DND-41 (cell line): Measurements from ENCODE around the gene NUP188.
"Not testable (repeated sequence)": the region's sequence is repeated elsewhere in the genome, so short reads cannot be mapped to it uniquely, and the experiment has no call there.

Experiments used
- ATAC-seq: fragments of 200-7000 bp; cut with Tn5 transposase; 3 replicates; pipeline ENCODE4 v1.9.1; 2021; ENCODE audit warnings: low read depth; ENCODE audit not compliant: insufficient read depth
- DNase-seq: peaks from one replicate; pipeline ENCODE4 v3.0.0-alpha.2; 2020
- H2AFZ ChIP-seq: 2 replicates; pipeline ENCODE4 v1.6.0; 2012; ENCODE audit warnings: low read depth, low read length
- H3K27ac ChIP-seq: 2 replicates; pipeline ENCODE4 v1.5.1; 2012; ENCODE audit warnings: low read length, inconsistent platforms
- H3K27me3 ChIP-seq: fragments of 200-600 bp; sonication (generic); 2 replicates; pipeline ENCODE4 v1.6.0; 2012; ENCODE audit warnings: low read length, mild to moderate bottlenecking, inconsistent platforms; ENCODE audit not compliant: insufficient read depth, poor library complexity
- H3K36me3 ChIP-seq: 2 replicates; pipeline ENCODE4 v1.5.1; 2012; ENCODE audit warnings: low read length, inconsistent platforms; ENCODE audit not compliant: insufficient read depth
- H3K4me1 ChIP-seq: 2 replicates; pipeline ENCODE4 v1.5.1; 2012; ENCODE audit warnings: mild to moderate bottlenecking, low read length; ENCODE audit not compliant: insufficient read depth
- H3K4me2 ChIP-seq: 2 replicates; pipeline ENCODE4 v1.6.0; 2012; ENCODE audit warnings: mild to moderate bottlenecking, moderate library complexity, low read length, inconsistent platforms; ENCODE audit not compliant: insufficient read depth
- H3K4me3 ChIP-seq, 2 experiments: fragments of 200-600 bp in 1 of 2; shearing (Covaris generic) in 1 of 2; 2 replicates each; pipeline ENCODE4 v1.5.1; 2012 to 2016; ENCODE audit warnings: inconsistent platforms in 2 of 2, low read length in 2 of 2, mild to moderate bottlenecking in 2 of 2, low read depth in 1 of 2, moderate library complexity in 1 of 2
- H3K79me2 ChIP-seq: 2 replicates; pipeline ENCODE4 v1.6.0; 2012; ENCODE audit warnings: low read length, inconsistent platforms; ENCODE audit not compliant: insufficient read depth
- H3K9ac ChIP-seq: 2 replicates; pipeline ENCODE4 v1.6.0; 2012; ENCODE audit warnings: low read depth, mild to moderate bottlenecking, inconsistent platforms, low read length, moderate library complexity
- H3K9me3 ChIP-seq: 2 replicates; pipeline ENCODE4 v1.5.1; 2012; ENCODE audit warnings: low read length, moderate library complexity, mild to moderate bottlenecking, inconsistent platforms; ENCODE audit not compliant: insufficient read depth, severe bottlenecking
- H4K20me1 ChIP-seq: 2 replicates; pipeline ENCODE4 v1.6.0; 2012; ENCODE audit warnings: low read length; ENCODE audit not compliant: insufficient read depth
- EZH2 ChIP-seq: IDR thresholded peaks from 3 replicates; pipeline ENCODE4 v1.6.1; 2012; ENCODE audit warnings: borderline replicate concordance, low read depth, mild to moderate bottlenecking, moderate library complexity, low read length, inconsistent platforms; ENCODE audit not compliant: severe bottlenecking
- TF ChIP-seq, protein P1 (sequence below): IDR thresholded peaks from 2 replicates; pipeline ENCODE4 v1.5.1; 2012; ENCODE audit warnings: borderline replicate concordance, low read length, moderate library complexity, mild to moderate bottlenecking; ENCODE audit not compliant: poor library complexity, severe bottlenecking; ENCODE audit errors: extremely low read depth

Gene NUP188

DNA sequence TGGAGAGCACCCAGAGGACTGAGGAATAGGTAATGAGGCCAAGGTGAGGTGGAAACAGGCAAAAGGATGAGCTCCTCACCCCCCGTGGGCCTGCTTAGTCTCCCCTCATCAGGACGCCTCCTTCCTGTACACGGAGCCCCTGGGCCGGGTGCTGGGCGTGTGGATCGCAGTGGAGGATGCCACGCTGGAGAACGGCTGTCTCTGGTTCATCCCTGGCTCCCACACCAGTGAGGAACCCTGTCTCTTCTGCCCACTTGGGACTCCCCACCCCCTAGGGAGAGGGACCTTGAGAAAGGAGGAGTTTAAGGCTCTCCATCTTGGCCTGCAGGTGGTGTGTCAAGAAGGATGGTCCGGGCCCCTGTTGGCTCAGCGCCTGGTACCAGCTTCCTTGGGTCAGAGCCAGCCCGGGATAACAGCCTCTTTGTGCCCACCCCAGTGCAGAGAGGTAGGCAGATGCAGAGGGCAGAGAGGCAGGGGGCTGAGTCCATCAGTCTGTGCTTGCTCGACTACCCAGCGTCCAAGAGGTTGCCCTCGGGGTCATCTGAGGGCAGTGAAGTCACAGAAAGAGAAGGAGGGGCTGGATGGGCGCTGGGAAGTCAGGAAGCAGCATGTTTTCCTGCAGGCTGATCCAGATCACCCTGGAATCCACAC lies 7.1 kb upstream of the NUP188 start:
- Histone ChIP-seq H3K4me1 (no peaks in the 10 kb centered on the region), H3K4me2 (no peak overlapping the region), H3K36me3 (no peaks in the 10 kb centered on the region), H3K79me2 (no peaks in the 10 kb centered on the region), H2AFZ (no peak overlapping the region), H3K27me3 (no peaks in the 10 kb centered on the region), H3K9me3 (no peaks in the 10 kb centered on the region), H3K4me3 (no peak overlapping the region), H4K20me1 (no peaks in the 10 kb centered on the region), H3K9ac (no peak overlapping the region), H3K27ac (no peak overlapping the region)
- DNase-seq (no peak), ATAC-seq (no peak)
- no peak for TF ChIP-seq EZH2

DNA sequence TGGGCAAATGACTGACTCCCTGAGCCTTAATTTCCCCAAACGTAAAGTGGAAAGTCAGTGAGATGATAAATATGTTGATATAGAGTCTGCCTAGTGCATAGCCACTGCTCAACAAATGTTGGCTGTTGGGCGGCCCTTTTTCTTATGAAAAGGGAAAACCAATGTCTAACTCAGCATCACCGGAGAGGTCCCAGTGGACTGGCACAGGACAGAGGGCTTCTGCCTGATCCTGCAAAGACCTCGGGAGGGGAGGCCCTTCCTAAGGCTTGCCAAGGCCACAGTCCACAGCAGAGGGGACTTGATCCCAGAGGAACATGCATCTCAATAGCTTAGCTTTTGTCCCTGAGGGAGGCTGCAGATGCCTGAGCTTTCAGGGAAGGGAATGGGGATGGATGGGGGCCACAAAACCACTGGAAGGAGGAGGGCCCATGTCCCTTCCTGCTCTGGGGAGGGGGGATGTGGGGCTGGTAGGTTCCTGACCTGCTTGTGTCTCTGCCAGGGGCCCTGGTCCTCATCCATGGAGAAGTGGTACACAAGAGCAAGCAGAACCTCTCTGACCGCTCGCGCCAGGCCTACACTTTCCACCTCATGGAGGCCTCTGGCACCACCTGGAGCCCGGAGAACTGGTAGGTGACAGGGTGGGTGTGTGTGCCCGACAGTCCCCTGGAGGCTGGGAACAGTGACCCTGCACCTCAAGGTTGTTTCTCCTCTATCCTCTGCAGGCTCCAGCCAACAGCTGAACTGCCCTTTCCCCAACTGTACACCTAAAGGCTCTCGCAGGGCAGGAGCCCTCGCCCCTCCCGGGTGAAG lies 6.3 kb upstream of the NUP188 start:
- Histone ChIP-seq H3K4me1 (peaks cover 5% of the 10 kb centered on the region), H3K4me2 (no peak overlapping the region), H3K4me3 (no peak overlapping the region), H2AFZ (no peak overlapping the region), H3K27ac (no peak overlapping the region), H3K79me2 (peaks cover 3% of the 10 kb centered on the region), H4K20me1 (no peaks in the 10 kb centered on the region), H3K27me3 (no peaks in the 10 kb centered on the region), H3K9me3 (no peaks in the 10 kb centered on the region), H3K9ac (no peak overlapping the region), H3K36me3 (no peaks in the 10 kb centered on the region)
- TF ChIP-seq, protein P1, sequence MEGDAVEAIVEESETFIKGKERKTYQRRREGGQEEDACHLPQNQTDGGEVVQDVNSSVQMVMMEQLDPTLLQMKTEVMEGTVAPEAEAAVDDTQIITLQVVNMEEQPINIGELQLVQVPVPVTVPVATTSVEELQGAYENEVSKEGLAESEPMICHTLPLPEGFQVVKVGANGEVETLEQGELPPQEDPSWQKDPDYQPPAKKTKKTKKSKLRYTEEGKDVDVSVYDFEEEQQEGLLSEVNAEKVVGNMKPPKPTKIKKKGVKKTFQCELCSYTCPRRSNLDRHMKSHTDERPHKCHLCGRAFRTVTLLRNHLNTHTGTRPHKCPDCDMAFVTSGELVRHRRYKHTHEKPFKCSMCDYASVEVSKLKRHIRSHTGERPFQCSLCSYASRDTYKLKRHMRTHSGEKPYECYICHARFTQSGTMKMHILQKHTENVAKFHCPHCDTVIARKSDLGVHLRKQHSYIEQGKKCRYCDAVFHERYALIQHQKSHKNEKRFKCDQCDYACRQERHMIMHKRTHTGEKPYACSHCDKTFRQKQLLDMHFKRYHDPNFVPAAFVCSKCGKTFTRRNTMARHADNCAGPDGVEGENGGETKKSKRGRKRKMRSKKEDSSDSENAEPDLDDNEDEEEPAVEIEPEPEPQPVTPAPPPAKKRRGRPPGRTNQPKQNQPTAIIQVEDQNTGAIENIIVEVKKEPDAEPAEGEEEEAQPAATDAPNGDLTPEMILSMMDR: no peak
- TF ChIP-seq EZH2: no peak
- DNase-seq (no peak), ATAC-seq (no peak)

DNA sequence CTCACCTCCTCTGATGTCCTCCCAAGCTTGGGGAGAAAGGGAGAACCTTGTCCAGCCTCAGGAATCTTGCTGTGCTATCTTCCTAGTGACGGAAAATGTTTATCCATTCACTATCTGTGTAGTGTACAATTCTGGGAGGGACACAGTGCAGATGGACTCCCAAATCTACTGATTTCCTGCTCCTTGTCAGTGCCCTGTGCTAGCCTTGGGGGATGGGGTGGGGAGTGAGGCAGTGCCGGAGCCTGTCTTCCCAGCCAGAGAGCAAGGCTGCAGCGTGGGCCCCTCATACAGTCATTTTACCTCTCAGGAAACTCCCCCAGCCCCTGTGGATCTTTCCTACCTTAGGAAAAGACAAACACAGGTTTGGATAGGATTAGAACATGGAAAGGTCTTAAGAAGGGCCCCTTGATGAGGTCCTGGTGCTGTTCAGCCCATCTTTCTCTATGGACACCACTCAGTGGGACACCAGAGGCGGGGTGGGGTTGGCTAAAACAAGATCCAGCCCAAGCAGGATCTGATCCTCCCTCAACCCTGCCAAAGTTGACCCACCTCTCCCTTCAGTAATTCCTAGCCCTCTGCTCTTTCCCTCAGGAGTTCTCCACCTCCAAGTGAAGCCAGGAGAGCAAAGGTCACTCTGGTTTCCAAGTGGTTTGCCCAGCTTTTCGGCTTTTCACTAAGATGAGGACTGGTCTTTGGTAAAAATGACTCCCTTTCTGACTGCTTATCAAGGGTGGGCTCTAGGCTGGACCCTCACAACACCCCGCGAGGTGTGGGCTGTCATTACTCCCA lies 3.5 kb upstream of the NUP188 start:
- Histone ChIP-seq H3K27me3 (no peaks in the 10 kb centered on the region), H3K4me3 (no peak overlapping the region), H3K4me1 (peaks cover 22% of the 10 kb centered on the region), H2AFZ (no peak overlapping the region), H3K36me3 (no peaks in the 10 kb centered on the region; the same call in 1 of the 2 replicates), H3K9me3 (no peaks in the 10 kb centered on the region), H3K9ac (no peak overlapping the region), H3K79me2 (peaks cover 26% of the 10 kb centered on the region), H3K4me2 (no peak overlapping the region), H3K27ac (no peak overlapping the region), H4K20me1 (no peaks in the 10 kb centered on the region)
- no peak for DNase-seq
- no peak for TF ChIP-seq EZH2
- TF ChIP-seq, protein P1: no peak
- ATAC-seq: no peak

DNA sequence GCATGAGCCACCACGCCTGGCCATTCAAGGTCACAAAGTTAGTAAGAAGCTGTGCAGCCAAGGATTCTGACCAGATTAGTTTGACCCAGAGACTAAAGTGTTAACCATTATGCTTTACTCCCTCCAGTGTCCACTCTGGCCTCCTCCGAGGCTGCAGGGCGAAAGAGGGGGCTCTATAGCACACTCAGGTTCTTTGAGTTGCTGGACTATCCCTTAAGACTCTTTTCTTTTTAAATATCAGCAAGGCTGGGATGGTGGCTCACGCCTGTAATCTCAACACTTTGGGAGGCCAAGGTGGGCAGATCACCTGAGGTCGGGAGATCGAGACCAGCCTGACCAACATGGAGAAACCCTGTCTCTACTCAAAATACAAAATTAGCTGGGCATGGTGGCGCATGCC lies 2.5 kb upstream of the NUP188 start:
- not testable (repeated sequence) for H3K27ac ChIP-seq, H4K20me1 ChIP-seq, ATAC-seq, H3K4me3 ChIP-seq, H2AFZ ChIP-seq, H3K9ac ChIP-seq, H3K27me3 ChIP-seq, DNase-seq, H3K36me3 ChIP-seq, H3K4me2 ChIP-seq, H3K9me3 ChIP-seq
- Histone ChIP-seq H3K79me2 (peaks cover 35% of the 10 kb centered on the region), H3K4me1 (peaks cover 31% of the 10 kb centered on the region)
